NCI-H2107 treated with DMSO at 0.1 percent for 48 hours (cell line): Measurements from ENCODE around the gene CDCA8.

Experiments
- DNase-seq: peaks from one replicate; lab custom pipeline; 2025; ENCODE audit not compliant: unreplicated experiment; lab: John Stamatoyannopoulos, UW

CDCA8 gene

DNA sequence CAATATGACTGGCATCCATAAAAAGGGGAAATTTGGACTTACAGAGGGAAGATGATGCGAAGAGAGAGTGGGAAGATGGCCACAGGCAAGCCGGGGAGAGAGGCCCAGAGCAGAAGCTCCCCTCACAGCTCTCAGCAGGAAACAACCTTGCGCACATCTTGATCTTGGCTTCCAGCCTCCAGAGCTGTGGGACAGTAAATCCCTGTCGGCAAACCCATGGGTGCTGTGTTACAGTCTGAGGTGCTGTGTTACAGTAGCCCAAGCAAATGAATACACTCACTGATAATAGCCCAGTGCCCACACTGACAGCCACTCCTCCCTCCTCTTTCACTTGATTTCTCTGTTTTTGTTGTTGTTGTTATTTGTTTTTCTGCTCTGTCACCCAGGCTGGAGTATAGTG lies 22.4 kb downstream of the CDCA8 start:
- no peak for DNase-seq

DNA sequence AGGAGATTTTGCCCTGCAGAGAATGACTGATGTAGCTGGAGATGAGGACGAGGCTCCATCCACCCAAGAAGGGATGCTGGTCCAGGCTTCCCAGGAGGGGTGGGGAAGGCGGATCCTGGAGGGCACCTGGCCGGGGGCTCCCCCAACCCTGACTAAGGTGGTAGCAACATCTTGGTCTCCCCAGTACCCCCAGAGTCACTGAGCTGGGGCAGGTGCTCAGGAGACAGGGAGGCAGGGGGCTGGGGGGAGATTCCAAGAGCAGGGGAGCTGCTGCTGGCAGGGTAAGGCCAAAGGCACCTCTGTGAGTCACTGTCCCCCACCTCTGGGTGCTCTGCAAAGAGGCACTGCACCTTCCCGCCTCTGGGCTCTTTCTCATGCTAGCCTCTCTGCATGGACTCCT lies 24.0 kb downstream of the CDCA8 start:
- DNase-seq = no peak

DNA sequence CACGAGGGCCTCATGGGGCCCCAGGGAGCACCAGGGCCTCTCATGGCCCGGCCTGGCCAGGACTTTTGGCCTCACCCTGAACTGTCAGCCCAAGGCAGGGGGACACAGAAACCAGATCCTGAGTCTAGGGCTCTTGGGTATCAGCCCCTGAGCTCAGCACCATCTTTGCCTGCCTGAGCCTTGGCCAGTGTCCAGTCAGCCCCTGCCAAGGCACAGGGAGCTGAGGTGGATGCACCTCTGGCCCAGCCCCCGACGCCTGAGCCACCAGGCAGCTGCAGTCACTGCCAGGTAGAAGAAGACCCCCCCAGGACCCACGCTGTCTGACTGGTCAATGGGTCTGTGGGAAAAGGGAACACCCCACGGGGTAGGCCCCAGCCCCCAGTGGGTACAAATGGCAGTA lies 25.3 kb downstream of the CDCA8 start:
- DNase-seq = no peak

- DNase-seq = no peak
Observed at GRCh38 chr1:37718181-37718900, 26.0 kb downstream of the CDCA8 start.

GRCh38 chr1:37718901-37719571 lies 26.7 kb downstream of the CDCA8 start:
- DNase-seq = no peak

GRCh38 chr1:37719572-37720195 lies 27.4 kb downstream of the CDCA8 start:
- no peak for DNase-seq

DNA sequence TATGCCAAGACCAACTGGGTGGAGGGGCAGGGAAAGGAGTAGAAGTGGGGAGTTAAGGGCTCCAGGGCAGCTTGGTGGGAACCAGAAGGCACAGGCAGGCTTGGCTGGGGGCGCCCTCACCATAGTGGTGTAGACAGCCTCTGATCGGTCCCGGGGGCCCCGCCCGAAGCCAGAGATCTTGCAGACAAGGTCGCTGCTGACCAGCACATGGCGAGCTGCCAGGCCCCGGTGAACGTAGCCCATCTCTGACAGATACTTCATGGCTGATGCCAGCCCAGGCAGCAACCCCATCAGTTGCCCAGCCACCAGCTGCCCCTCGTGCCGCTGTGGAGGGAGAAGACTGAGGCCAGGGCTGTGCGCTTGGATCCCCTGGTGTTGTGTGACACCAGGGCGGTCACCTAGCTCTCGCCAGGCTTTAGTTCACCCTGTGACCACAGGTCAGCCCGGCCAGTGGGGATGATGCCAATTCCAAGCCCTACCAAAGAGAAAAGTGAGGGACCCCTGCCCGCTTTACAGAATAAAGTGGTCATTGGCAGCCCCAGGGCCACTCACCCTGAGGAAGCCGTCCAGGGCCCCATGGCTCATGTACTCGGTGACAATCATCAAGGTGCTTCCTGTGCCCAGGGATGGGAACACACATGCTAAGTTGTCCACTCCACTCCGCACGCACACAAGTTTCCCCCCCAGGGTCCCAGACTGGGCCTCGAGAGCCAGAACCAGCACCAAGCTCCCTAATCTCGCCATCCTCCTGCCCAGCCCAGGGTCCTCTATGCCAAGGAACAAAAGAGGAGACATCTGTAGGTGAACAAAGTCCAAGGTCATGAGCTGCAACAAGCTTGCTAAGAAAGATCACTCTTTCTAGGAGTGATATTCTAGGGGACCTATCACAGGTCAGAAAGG lies 28.2 kb downstream of the CDCA8 start:
- DNase-seq = no peak

DNA sequence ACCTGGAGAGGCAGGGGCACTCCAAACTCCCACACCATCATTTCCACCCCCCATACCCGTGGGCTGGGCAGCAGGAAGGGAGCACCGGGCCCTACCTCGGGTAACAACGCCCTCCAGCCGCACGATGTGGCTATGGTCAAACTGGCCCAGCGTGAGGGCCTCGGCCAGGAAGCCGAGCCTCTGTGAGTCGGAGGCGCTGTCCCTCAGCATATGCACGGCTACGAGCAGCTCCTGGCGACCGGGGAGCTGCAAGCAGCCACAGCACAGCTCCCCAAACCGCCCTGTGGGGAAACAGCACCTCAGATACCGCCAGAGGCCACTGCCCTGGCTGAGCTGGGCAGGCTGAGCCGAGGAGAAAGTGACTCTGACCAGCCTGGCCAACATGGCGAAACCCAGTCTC lies 29.2 kb downstream of the CDCA8 start:
- DNase-seq = no peak

- no peak for DNase-seq
Observed at GRCh38 chr1:37722181-37723071, 30.1 kb downstream of the CDCA8 start.

DNA sequence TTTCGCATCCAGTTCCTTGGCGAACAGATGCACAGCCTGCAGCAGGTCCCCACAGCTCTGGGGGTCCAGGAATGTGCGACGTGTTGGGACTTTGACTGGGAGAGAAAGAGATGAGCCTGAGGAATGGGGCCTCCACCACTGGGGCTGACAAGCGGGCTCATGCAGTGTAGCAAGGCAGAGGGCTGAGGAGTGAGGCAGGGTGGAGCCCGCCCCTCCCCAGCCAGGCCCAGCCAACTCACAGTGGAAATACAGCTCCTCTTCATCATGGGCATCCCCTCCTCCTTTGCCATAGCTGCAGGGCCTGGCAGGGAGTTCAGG lies 30.7 kb downstream of the CDCA8 start:
- DNase-seq = no peak

DNA sequence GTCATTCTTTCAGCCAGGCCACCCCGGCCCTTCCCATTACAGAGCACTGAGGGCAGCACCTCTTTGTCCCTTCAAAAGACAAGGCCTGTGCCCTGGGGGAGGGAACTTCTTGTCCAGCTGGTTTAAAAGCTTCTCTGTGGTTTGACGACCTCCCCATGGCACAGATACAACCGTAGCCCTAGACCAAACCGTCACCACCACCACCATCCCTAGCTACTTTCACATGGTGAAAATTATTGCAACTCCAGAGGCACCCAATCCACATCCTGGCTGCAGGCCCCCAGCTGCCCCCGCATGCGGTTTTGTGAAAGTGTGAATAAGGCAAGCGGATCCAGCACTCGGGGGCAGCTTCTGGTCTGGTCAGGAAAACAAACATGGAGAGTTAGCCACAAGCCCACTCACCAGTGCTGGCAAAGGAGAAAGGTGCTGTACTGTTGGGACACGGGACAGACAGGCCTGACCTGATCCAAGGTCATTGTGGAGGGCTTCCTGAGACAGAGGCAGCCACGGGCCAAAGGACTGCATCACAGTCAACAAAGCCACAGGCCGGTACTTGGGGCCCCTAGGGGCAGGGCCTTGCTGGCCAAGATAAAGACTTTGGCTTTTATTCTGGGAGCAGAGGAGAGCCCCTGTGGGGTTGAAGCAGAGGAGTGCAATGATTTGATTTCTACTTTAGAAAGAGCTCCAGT lies 31.2 kb downstream of the CDCA8 start:
- DNase-seq = no peak

DNA sequence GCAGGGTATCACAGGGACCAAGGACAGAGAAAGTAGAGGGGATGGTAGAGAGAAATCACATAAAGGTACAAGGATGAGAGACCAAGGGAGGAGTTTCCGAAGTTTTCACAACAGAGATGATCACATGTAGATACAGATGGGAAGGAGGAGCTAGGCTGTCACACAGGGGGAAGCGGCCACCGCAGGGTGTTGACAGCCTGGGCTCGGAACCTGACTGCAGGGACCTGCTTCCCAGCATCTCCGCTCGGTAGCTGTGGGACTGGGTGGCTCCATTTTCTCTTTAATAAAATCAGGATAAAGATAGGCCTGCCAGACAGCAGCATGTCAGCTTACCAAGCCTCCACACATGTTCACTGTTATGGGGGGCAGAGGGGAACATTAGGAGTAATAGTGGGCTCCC lies 32.3 kb downstream of the CDCA8 start:
- DNase-seq = no peak

- DNase-seq = no peak
Observed at GRCh38 chr1:37725851-37726613, 33.7 kb downstream of the CDCA8 start.

- DNase-seq = no peak
Observed at GRCh38 chr1:37726751-37727585, 34.7 kb downstream of the CDCA8 start.

- no peak for DNase-seq
Observed at GRCh38 chr1:37728416-37728815, 36.1 kb downstream of the CDCA8 start.

DNA sequence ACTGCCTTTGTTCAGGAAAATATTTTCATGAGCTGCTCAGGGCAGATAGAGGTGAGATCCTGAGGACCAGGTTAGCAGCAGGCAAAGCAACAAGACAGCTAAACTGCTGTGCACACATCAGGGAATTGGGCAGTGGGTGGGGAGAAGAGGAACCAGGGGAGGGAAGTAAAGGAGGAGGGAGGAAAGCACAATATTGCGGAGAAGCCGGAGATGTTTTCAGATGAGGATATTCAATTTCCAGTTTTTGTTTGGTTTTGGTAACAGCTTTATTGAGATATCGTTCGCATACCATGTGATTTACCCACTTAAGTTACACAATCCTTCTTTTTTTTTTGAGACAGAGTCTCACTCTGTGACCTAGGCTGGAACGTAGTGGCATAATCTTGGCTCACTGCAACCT lies 38.1 kb downstream of the CDCA8 start:
- DNase-seq = no peak

DNA sequence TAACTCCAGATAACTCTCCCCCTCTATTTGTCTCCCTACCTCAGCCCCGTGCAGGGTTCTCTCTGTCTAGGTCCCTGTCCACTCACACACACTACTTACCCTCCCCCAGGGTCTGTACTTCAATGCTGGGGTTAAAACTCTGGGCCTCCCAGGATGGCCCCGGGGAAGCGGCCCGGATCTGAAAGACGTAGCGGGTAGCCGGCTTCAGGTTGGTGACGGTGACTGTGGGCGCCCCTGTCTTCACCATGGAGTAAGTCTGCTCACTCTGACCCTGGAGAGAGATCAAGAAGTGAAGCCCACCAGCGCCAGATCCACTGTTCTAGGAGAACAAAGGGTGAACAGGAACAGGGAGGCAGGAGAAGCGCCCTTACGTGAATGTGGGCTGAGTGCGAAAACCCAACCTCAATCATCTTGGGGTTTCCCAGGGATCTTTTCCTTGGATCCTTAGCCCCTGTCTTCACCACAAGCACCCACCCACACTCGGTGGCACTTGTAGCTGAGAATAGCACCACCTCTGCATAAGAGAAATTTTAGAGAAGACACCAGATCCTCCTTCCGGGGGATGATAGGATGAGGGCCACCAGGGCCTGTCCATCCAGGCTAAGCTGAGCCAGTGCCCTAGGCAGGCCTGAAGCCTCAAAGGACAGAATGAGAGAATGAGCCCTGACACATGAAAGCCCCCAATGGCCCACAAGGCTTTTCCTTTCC lies 39.1 kb downstream of the CDCA8 start:
- DNase-seq = no peak
